GM19467 (cell line): ENCODE measurements around the gene CADM1.

Experiments used
- ATAC-seq: cut with Tn5 transposase; IDR thresholded peaks from one replicate; pipeline ENCODE4 v1.9.1; 2021; ENCODE audit warnings: mild to moderate bottlenecking, moderate library complexity; ENCODE audit not compliant: unreplicated experiment

CADM1 gene

GRCh38 chr11:115504276-115505158 lies at the start of gene CADM1:
CADM1 (minus strand) TSS chr11:115504415.
- peak; percentile 73 for ATAC-seq

GRCh38 chr11:115552773-115553438 lies 48.7 kb upstream of the CADM1 start:
- ATAC-seq = no peak

GRCh38 chr11:115552151-115552772 lies 48.0 kb upstream of the CADM1 start:
- ATAC-seq = no peak

- ATAC-seq = no peak
Observed at GRCh38 chr11:115550291-115551059, 46.3 kb upstream of the CADM1 start.

GRCh38 chr11:115548878-115549528 lies 44.8 kb upstream of the CADM1 start:
- ATAC-seq = no peak

- ATAC-seq = no peak
Observed at GRCh38 chr11:115545581-115546210, 41.5 kb upstream of the CADM1 start.

- ATAC-seq = no peak
Observed at GRCh38 chr11:115544422-115544948, 40.3 kb upstream of the CADM1 start.

GRCh38 chr11:115541518-115541917 lies 37.3 kb upstream of the CADM1 start:
- no peak for ATAC-seq

- no peak for ATAC-seq
Observed at GRCh38 chr11:115539844-115540243, 35.6 kb upstream of the CADM1 start.

- ATAC-seq = no peak
Observed at GRCh38 chr11:115535781-115536180, 31.6 kb upstream of the CADM1 start.

GRCh38 chr11:115530752-115531151 lies 26.5 kb upstream of the CADM1 start:
- no peak for ATAC-seq

GRCh38 chr11:115528225-115528624 lies 24.0 kb upstream of the CADM1 start:
- ATAC-seq = no peak

GRCh38 chr11:115527534-115528125 lies 23.4 kb upstream of the CADM1 start:
- no peak for ATAC-seq

GRCh38 chr11:115525531-115526006 lies 21.4 kb upstream of the CADM1 start:
- no peak for ATAC-seq

- ATAC-seq = no peak
Observed at GRCh38 chr11:115524572-115524971, 20.4 kb upstream of the CADM1 start.

GRCh38 chr11:115523727-115524399 lies 19.6 kb upstream of the CADM1 start:
- ATAC-seq = no peak

- no peak for ATAC-seq
Observed at GRCh38 chr11:115522302-115522701, 18.1 kb upstream of the CADM1 start.

GRCh38 chr11:115521825-115522224 lies 17.6 kb upstream of the CADM1 start:
- ATAC-seq = no peak
